COR-L47 (cell line): Measurements from ENCODE around the gene PGLYRP2.

ENCODE experiments used
- DNase-seq: peaks from one replicate; lab custom pipeline; 2025; lab: John Stamatoyannopoulos, UW

PGLYRP2 gene

DNA sequence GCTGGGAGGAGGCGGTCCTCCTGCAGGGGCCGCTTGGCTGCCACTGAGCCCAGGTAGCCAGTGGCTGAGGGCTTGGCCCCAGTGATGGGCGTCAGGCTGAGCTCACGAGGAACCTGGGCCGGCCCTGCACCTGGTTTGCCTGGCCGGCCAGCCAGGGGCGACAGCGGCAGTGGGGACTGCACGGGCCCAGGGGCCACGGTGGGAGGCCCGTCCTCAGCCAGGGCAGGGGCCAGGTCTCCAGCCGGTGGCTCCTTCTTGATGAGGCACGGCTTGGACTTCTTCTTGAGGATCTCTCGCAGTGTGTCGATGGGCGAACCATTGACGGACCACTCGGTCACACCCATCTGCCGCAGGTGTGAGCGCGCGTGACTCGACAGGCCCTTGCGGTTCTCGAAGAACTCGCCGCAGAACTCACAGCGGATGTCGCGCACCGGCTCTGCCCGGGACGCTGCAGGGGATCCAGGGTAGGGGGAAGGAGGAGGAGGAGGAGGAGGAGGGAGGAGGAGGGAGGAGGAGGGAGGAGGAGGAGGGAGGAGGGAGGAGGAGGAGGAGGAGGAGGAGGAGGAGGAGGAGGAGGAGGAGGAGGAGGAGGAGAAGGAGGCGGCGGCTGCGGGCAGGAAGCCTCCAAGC, 53.9 kb downstream of the PGLYRP2 start:
- no peak for DNase-seq

DNA sequence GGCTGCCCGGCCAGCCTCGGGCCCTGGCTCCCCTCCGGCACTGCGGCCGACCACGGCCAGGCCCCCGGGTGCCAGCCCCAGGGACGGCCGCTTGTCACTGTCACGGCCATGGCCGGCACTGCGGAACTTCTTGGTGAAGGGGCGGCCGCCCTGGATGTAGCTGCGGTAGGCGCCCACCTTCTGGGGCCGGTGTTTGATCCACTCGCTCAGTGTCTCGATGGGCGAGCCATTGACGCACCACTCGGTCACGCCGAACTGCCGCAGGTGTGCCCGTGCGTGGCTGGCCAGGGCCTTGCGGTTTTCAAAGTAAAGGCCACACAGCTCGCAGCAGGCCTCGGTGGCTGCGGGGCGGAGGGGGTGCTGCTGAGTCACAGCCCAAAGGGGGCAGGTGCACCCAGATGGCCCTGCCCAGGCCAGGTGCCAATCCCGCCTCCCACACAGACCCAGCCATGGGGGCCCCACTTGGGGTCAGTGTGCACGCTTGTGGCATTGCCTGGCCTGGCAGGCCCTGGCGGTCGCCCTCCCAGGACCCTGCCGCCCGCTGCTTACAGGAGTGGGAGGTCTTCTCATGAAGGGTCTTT, 54.5 kb downstream of the PGLYRP2 start:
- DNase-seq = no peak

DNA sequence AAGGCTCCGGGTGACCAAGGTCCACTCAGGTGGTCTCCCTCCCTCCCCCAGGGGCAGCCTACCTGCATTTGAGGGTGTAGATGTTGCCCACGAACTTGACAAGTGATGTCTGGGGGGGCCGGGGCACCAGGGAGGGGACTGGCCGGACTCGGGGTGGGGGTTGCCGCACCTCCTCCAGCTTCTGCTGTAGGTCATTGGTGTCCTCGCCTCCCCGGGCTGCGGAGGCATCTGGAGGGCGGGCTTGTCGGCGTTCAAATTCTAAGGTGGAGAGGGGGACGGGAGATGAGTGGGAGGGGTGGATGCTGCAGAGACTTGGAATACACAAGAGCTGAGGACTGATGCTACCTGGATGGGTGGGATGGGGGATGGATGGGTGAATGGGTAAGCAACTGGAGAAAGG, 55.2 kb downstream of the PGLYRP2 start:
- no peak for DNase-seq

DNA sequence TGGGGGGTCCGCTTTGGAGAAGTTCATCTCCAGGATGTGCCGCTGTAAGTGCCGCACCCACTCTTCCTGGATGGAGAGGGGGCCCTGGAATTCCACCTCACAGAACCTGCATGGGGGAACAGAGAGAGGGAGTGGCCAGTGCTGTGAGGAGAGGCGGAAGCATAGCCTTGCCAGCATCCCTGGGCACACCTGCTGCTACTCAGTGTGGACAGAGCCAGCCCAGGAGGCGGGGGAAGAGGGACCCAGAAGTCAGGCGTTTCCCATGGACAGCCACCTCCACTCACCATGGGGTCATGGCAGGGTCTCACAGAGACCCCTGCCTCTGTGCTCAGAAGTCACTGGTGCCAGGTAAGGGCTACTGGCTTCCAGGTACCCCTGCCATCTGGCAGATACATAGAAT, 56.2 kb downstream of the PGLYRP2 start:
- no peak for DNase-seq

DNA sequence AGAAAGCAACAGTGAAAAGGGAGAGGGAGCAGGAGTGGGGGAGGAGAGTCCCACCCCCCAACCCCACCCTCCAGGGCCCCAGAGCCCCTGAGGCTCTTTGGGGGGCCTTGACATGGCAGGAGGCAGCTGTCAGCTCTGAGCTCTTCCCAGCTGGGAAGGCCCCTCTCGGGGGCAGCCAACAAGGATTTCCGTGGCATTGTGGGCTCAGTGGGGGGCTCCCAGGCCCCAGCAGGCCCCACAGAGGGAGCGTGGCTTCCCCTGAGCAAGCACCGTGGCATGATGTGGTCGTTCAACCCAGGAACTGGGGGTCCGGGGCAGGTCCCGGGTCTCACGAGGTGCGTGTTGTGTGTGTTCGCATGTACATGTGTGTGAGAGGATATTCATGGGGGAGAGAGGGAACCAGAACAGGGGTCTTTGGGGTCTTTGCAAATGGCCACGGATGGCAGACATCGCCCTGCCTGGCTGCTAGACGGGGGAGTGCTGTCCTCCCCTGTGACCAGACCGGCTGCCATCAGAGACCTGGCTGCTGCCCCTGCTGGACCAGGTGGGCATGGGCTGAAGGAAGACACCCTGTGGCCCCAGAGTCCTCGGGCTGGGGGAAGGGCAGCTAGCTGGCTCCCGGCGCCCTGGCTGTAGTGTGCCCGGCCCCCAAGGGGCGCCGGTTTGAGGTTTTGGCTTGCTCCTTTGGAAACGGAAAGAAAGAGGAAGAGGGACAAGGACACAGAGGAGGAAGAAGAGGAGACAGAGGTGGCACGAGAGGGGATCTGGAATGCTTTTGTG, 56.8 kb downstream of the PGLYRP2 start:
- DNase-seq = no peak

DNA sequence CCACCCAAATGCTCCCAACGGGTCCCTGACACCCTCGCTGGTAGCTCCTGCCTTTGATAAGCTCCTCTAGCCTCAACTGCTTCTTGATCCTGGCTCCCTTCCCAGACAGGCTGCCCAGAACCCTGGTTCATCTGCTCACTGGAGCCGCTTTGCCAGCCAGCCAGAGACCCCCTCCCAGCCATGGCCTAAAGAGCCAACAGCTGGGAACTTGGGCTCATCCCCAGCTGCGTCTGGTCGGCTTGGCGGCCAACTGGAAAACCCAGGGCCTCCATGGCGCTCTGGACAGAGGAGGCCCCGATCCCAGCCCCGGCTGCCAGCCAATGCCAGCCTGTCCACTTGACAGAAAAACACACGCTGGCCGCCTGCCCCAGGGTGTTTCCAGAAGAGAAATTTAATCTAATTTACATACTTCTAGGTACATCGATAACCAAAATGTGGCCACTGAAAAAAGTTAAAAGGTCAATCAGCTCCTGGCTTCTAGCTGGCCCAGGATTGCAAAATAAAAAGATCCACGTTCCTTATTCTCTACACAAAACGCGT, 57.5 kb downstream of the PGLYRP2 start:
- DNase-seq = no peak

DNA sequence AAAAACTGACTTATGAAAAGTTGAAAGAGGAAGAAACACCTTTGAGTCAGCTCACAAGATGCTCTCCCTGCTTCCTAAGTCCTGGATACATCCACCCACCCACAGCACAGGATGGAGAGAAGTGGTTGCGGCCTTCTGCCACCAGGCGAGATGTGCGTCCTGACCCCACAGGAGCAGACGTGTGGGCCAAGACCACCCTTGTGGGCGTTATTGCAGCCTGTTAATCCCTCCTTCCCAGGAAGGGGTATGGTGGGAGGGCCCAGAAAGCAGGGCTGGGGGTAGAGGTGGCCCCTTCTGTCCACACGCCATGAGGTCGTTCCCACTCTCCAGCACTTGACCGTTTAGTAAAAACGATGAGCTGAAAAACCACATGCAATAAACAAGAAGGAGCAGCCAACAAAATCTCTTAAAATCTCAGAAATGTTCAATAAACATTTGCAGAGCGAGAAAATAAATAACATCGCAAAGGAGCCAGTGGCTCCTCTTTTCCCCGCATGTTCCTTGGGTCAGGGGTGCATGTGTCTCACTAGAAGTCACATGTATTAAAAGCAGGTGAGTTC, 58.1 kb downstream of the PGLYRP2 start:
- no peak for DNase-seq

DNA sequence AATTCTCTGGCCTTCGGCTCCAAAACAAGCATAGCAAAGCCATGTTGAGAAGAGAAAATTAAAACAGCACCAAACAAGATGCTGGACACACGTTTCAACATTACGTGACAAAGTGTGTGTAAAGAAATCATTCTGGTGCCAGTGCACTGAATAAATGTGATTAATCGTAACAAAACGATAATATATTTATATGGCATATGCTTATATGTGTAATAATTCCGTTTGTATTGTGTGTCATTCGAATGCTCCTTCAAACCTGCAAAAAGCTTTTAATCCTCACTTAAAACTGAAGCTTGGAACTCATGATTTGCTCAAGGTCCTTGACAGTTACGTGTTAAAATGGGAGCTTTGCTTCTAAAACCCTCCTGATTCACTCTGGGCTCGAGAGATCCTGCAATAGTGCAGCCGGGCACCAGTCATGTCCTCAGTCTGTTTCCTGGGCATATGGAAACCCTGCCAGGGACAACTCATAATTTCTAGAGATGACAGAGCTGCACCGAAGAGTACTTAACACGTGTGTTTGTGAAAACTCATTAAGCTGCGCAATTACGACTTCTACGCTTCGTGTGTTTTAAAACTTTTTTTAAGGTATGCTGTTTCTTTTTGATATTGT, 59.8 kb downstream of the PGLYRP2 start:
- no peak for DNase-seq
